Activated CD4-positive, alpha-beta T cell treated with anti-CD3 and anti-CD28 coated beads, Interleukin-2, amount 50 U/mL, for 24 hours (primary cell): ENCODE results near the gene KRTAP20-3.

Experiments used
- DNase-seq, 2 donors: peaks; one replicate each; pipeline ENCODE4 v3.0.0-alpha.2; 2020; ENCODE audit warnings: low read depth in 1 of 2, low spot score in 1 of 2

Gene KRTAP20-3

GRCh38 chr21:30642564-30642963, at the start of gene KRTAP20-3:
Gene KRTAP20-3 (plus strand): TSS chr21:30642864.
- no peak for DNase-seq

- no peak for DNase-seq
These were observed 43.9 kb upstream of the KRTAP20-3 start, which contains the start of gene KRTAP6-2 for GRCh38 chr21:30598802-30599201. Gene KRTAP6-2 (minus strand): TSS chr21:30598902. CDS start chr21:30598874, 28 bp downstream.

- DNase-seq: no peak
These were observed 41.9 kb upstream of the KRTAP20-3 start, which contains the start of gene KRTAP22-1 for GRCh38 chr21:30600787-30601186. Gene KRTAP22-1 (plus strand): TSS chr21:30601087.

- DNase-seq: no peak
These were observed 36.7 kb upstream of the KRTAP20-3 start for GRCh38 chr21:30605968-30606367.

- no peak for DNase-seq
These were observed 30.5 kb upstream of the KRTAP20-3 start for GRCh38 chr21:30612132-30612531.

- no peak for DNase-seq
These were observed 28.8 kb upstream of the KRTAP20-3 start, which contains the start of gene KRTAP6-1 for GRCh38 chr21:30613836-30614235. Gene KRTAP6-1 (minus strand): TSS chr21:30613930. CDS start chr21:30613904, 26 bp downstream.

- DNase-seq: no peak
These were observed 27.5 kb upstream of the KRTAP20-3 start for GRCh38 chr21:30615199-30615598.

GRCh38 chr21:30616125-30616524, 26.5 kb upstream of the KRTAP20-3 start, which contains the start of gene KRTAP20-1:
Gene KRTAP20-1 (plus strand): TSS chr21:30616425. CDS start chr21:30616455, 30 bp downstream.
- no peak for DNase-seq

GRCh38 chr21:30620080-30620479, 22.6 kb upstream of the KRTAP20-3 start:
- DNase-seq: no peak

GRCh38 chr21:30620522-30620921, 22.1 kb upstream of the KRTAP20-3 start, which contains the start of gene KRTAP20-4:
Gene KRTAP20-4 (plus strand): TSS chr21:30620627.
- DNase-seq: no peak

GRCh38 chr21:30623362-30623761, 19.3 kb upstream of the KRTAP20-3 start:
- no peak for DNase-seq

GRCh38 chr21:30625449-30626165, 17.1 kb upstream of the KRTAP20-3 start:
- DNase-seq: no peak

GRCh38 chr21:30628109-30628508, 14.6 kb upstream of the KRTAP20-3 start:
- DNase-seq: no peak

GRCh38 chr21:30629200-30629599, 13.5 kb upstream of the KRTAP20-3 start:
- DNase-seq: no peak

GRCh38 chr21:30634906-30635305, 7.8 kb upstream of the KRTAP20-3 start, which contains the start of gene KRTAP20-2:
Gene KRTAP20-2 (plus strand): TSS chr21:30635206. CDS start chr21:30635264, 58 bp downstream.
- no peak for DNase-seq

GRCh38 chr21:30638686-30639085, 4.0 kb upstream of the KRTAP20-3 start:
- no peak for DNase-seq

- no peak for DNase-seq
These were observed 4.3 kb downstream of the KRTAP20-3 start for GRCh38 chr21:30646904-30647414.

- no peak for DNase-seq
These were observed 10.2 kb downstream of the KRTAP20-3 start for GRCh38 chr21:30652891-30653290.

- DNase-seq: no peak
These were observed 26.1 kb downstream of the KRTAP20-3 start for GRCh38 chr21:30668776-30669175.

GRCh38 chr21:30672985-30673650, 30.5 kb downstream of the KRTAP20-3 start:
- no peak for DNase-seq

GRCh38 chr21:30674312-30674711, 31.6 kb downstream of the KRTAP20-3 start:
- no peak for DNase-seq

GRCh38 chr21:30676737-30677136, 34.1 kb downstream of the KRTAP20-3 start:
- DNase-seq: no peak
